HG03103 (cell line): ENCODE measurements around the gene AP3D1.
A peak's percentile ranks its signal among the peaks of the same experiment; 100 is the strongest.

Experiments used
- ATAC-seq: cut with Tn5 transposase; IDR thresholded peaks from one replicate; pipeline ENCODE4 v1.9.1; 2021; ENCODE audit warnings: low read depth; ENCODE audit not compliant: unreplicated experiment

Gene AP3D1

GRCh38 chr19:2050991-2051772 lies 100.2 kb downstream of the AP3D1 start, which contains the start of gene MKNK2:
Gene MKNK2 (minus strand): TSS chr19:2051244. CDS start chr19:2050851, 393 bp downstream.
- ATAC-seq = peak; percentile 47
